Neuron (in vitro differentiated cells): ENCODE results near the gene STK35.
"Not testable (repeated sequence)": the region's sequence is repeated elsewhere in the genome, so short reads cannot be mapped to it uniquely, and the experiment has no call there.

Experiments used
- H2AFZ ChIP-seq: one replicate; pipeline ENCODE4 v1.6.1; 2013; ENCODE audit warnings: low read depth, mild to moderate bottlenecking, inconsistent platforms, low read length, moderate library complexity
- H3K27me3 ChIP-seq: one replicate; pipeline ENCODE4 v1.6.1; 2013; ENCODE audit warnings: low read length; ENCODE audit not compliant: insufficient read depth
- H3K36me3 ChIP-seq: one replicate; pipeline ENCODE4 v1.6.1; 2013; ENCODE audit warnings: low read length; ENCODE audit not compliant: insufficient read depth
- H3K4me1 ChIP-seq: one replicate; pipeline ENCODE4 v1.6.1; 2013; ENCODE audit warnings: low read length; ENCODE audit not compliant: insufficient read depth
- H3K4me3 ChIP-seq: 2 replicates; pipeline ENCODE4 v1.5.1; 2013; ENCODE audit warnings: mild to moderate bottlenecking, low read length, moderate library complexity
- H3K9me3 ChIP-seq: one replicate; pipeline ENCODE4 v1.6.1; 2013; ENCODE audit warnings: low read length

The STK35 gene

GRCh38 chr20:2163312-2163711 is 61.7 kb downstream of the STK35 start:
- Histone ChIP-seq H3K4me1 (no peaks in the 10 kb centered on the region), H3K9me3 (no peaks in the 10 kb centered on the region), H3K36me3 (no peaks in the 10 kb centered on the region), H3K4me3 (no peak overlapping the region), H2AFZ (no peak overlapping the region), H3K27me3 (no peaks in the 10 kb centered on the region)

GRCh38 chr20:2163757-2164156 is 62.1 kb downstream of the STK35 start:
- no peaks in the 10 kb centered on the region for H3K27me3 ChIP-seq
- H3K36me3 ChIP-seq: no peaks in the 10 kb centered on the region
- no peak overlapping the region for H3K4me3 ChIP-seq
- H2AFZ ChIP-seq: no peak overlapping the region
- no peaks in the 10 kb centered on the region for H3K4me1 ChIP-seq
- H3K9me3 ChIP-seq: no peaks in the 10 kb centered on the region

- H3K4me3 ChIP-seq: no peak overlapping the region
- H3K9me3 ChIP-seq: no peaks in the 10 kb centered on the region
- no peaks in the 10 kb centered on the region for H3K27me3 ChIP-seq
- H2AFZ ChIP-seq: no peak overlapping the region
- H3K4me1 ChIP-seq: no peaks in the 10 kb centered on the region
- no peaks in the 10 kb centered on the region for H3K36me3 ChIP-seq
These were observed 62.8 kb downstream of the STK35 start for GRCh38 chr20:2164421-2164820.

GRCh38 chr20:2164966-2165365 is 63.3 kb downstream of the STK35 start:
- H3K27me3 ChIP-seq: no peaks in the 10 kb centered on the region
- H2AFZ ChIP-seq: no peak overlapping the region
- no peaks in the 10 kb centered on the region for H3K9me3 ChIP-seq
- H3K4me3 ChIP-seq: no peak overlapping the region
- H3K4me1 ChIP-seq: no peaks in the 10 kb centered on the region
- no peaks in the 10 kb centered on the region for H3K36me3 ChIP-seq

- H3K27me3 ChIP-seq: peaks cover 2% of the 10 kb centered on the region
These were observed 64.2 kb downstream of the STK35 start for GRCh38 chr20:2165871-2166270.

GRCh38 chr20:2167112-2167511 is 65.5 kb downstream of the STK35 start:
- H3K4me3 ChIP-seq: no peak overlapping the region
- no peaks in the 10 kb centered on the region for H3K9me3 ChIP-seq
- no peaks in the 10 kb centered on the region for H3K36me3 ChIP-seq
- H2AFZ ChIP-seq: no peak overlapping the region
- H3K27me3 ChIP-seq: peaks cover 3% of the 10 kb centered on the region
- H3K4me1 ChIP-seq: no peaks in the 10 kb centered on the region

More at GRCh38 chr20:2165871-2166270, 64.2 kb downstream of the STK35 start:
- Histone ChIP-seq H2AFZ (no peak overlapping the region), H3K36me3 (no peaks in the 10 kb centered on the region), H3K4me1 (no peaks in the 10 kb centered on the region), H3K4me3 (no peak overlapping the region), H3K9me3 (no peaks in the 10 kb centered on the region)

- Histone ChIP-seq H3K9me3 (no peaks in the 10 kb centered on the region), H2AFZ (no peak overlapping the region), H3K4me1 (no peaks in the 10 kb centered on the region), H3K36me3 (no peaks in the 10 kb centered on the region), H3K27me3 (peaks cover 4% of the 10 kb centered on the region), H3K4me3 (no peak overlapping the region)
These were observed 67.3 kb downstream of the STK35 start for GRCh38 chr20:2168946-2169345.

- no peaks in the 10 kb centered on the region for H3K36me3 ChIP-seq
- no peak overlapping the region for H2AFZ ChIP-seq
- no peaks in the 10 kb centered on the region for H3K4me1 ChIP-seq
- peaks cover 4% of the 10 kb centered on the region for H3K27me3 ChIP-seq
- H3K4me3 ChIP-seq: no peak overlapping the region
- H3K9me3 ChIP-seq: no peaks in the 10 kb centered on the region
These were observed 67.9 kb downstream of the STK35 start for GRCh38 chr20:2169456-2170088.

- Histone ChIP-seq H3K36me3 (no peaks in the 10 kb centered on the region), H3K4me3 (no peak overlapping the region), H3K27me3 (peaks cover 4% of the 10 kb centered on the region), H2AFZ (no peak overlapping the region), H3K9me3 (no peaks in the 10 kb centered on the region), H3K4me1 (no peaks in the 10 kb centered on the region)
These were observed 68.8 kb downstream of the STK35 start for GRCh38 chr20:2170404-2170803.

GRCh38 chr20:2171266-2171790 is 69.7 kb downstream of the STK35 start:
- Histone ChIP-seq H3K4me3 (no peak overlapping the region), H3K36me3 (no peaks in the 10 kb centered on the region), H3K4me1 (no peaks in the 10 kb centered on the region), H2AFZ (no peak overlapping the region), H3K27me3 (peaks cover 4% of the 10 kb centered on the region), H3K9me3 (no peaks in the 10 kb centered on the region)

GRCh38 chr20:2171840-2172239 is 70.2 kb downstream of the STK35 start:
- not testable (repeated sequence) for H3K4me1 ChIP-seq, H3K4me3 ChIP-seq, H3K36me3 ChIP-seq, H3K9me3 ChIP-seq, H3K27me3 ChIP-seq, H2AFZ ChIP-seq

GRCh38 chr20:2172305-2173175 is 70.9 kb downstream of the STK35 start:
- no peaks in the 10 kb centered on the region for H3K36me3 ChIP-seq
- H3K4me3 ChIP-seq: no peak overlapping the region
- H2AFZ ChIP-seq: no peak overlapping the region
- peaks cover 4% of the 10 kb centered on the region for H3K27me3 ChIP-seq
- no peaks in the 10 kb centered on the region for H3K4me1 ChIP-seq
- no peaks in the 10 kb centered on the region for H3K9me3 ChIP-seq

- Histone ChIP-seq H3K4me1 (no peaks in the 10 kb centered on the region), H2AFZ (no peak overlapping the region), H3K27me3 (peaks cover 4% of the 10 kb centered on the region), H3K9me3 (no peaks in the 10 kb centered on the region), H3K36me3 (no peaks in the 10 kb centered on the region), H3K4me3 (no peak overlapping the region)
These were observed 71.6 kb downstream of the STK35 start for GRCh38 chr20:2173186-2173585.
